Loucy (cell line): ENCODE measurements around the gene IL23R.

Experiments used
- EZH2phosphoT487 ChIP-seq: fragments of 200-600 bp; IDR thresholded peaks from 2 replicates; pipeline ENCODE4 v1.6.1; 2018; ENCODE audit warnings: antibody characterized with exemption, mild to moderate bottlenecking, moderate library complexity, borderline replicate concordance
- TF ChIP-seq, protein P1 (sequence below): fragments of 200-600 bp; sonication (generic); conservative IDR thresholded peaks from 2 replicates; pipeline ENCODE4 v1.5.1; 2014; ENCODE audit warnings: mild to moderate bottlenecking, antibody characterized with exemption, low read length

DNA sequence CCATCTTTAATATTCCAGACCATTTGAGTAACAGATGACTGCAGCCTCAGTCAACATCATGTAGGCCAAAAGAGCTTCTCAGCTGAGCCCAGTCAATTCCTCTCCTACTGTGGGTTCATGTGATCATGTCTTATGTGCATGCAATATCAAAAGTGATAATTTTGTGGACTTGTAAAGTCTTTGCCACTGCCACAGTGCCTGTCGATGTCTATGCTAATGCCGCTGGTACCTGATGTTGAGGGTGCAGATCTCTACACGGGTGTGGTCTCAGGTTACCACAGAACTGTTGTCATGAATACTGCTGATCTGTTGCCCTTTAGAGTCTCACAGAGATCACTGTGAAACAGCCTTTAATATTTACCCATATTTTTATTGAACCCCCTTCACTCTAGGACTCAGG is 20.2 kb upstream of the IL23R start:
- TF ChIP-seq, protein P1, sequence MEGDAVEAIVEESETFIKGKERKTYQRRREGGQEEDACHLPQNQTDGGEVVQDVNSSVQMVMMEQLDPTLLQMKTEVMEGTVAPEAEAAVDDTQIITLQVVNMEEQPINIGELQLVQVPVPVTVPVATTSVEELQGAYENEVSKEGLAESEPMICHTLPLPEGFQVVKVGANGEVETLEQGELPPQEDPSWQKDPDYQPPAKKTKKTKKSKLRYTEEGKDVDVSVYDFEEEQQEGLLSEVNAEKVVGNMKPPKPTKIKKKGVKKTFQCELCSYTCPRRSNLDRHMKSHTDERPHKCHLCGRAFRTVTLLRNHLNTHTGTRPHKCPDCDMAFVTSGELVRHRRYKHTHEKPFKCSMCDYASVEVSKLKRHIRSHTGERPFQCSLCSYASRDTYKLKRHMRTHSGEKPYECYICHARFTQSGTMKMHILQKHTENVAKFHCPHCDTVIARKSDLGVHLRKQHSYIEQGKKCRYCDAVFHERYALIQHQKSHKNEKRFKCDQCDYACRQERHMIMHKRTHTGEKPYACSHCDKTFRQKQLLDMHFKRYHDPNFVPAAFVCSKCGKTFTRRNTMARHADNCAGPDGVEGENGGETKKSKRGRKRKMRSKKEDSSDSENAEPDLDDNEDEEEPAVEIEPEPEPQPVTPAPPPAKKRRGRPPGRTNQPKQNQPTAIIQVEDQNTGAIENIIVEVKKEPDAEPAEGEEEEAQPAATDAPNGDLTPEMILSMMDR, result no peak
- no peak for TF ChIP-seq EZH2phosphoT487
